ENCODE results near the gene GRIK4. TPM values are rescaled to one million over a fixed set of nuclear protein-coding genes. Genes with fewer than 3 reads are reported as not detected.

GRIK4 gene
- total RNA-seq, 3 donors from 2014 or later (not counting 1 experiment from before 2014, with no cell fraction given): 2.2 to 32.3 (median 21.9) TPM

GRCh38 chr11:120811199-120811598 is 299.7 kb downstream of the GRIK4 start:
- Mint-ChIP-seq H3K9me3 (no peaks in the 10 kb centered on the region), H3K4me1 (peaks cover 52 to 92% of the 10 kb centered on the region in 2 donors), H3K4me3 (peak overlapping the region; percentile 41), H3K27me3 (ENCODE audit: low read depth in 2 of 2) (no peaks in the 10 kb centered on the region), H3K36me3 (no peaks in the 10 kb centered on the region), H3K27ac (peak overlapping the region in 1 of 2 donors; percentile 88)
- Histone ChIP-seq H3K4me3 (ENCODE audit: low read length) (no peak overlapping the region), H3K36me3 (ENCODE audit: control insufficient read depth, insufficient read depth, low read length) (no peaks in the 10 kb centered on the region), H3K27me3 (ENCODE audit: control insufficient read depth, insufficient read depth, low read length) (peaks cover 3% of the 10 kb centered on the region), H3K9me3 (ENCODE audit: control insufficient read depth, insufficient read depth, low read length) (no peaks in the 10 kb centered on the region), H3K27ac (ENCODE audit: low read length) (no peak overlapping the region), H3K4me1 (ENCODE audit: control insufficient read depth, insufficient read depth, low read length) (peaks cover 34% of the 10 kb centered on the region)
- DNase-seq: no peak
- 50% methylated on average over 1 of the region's 5 CpGs for whole genome bisulfite sequencing (ENCODE audit: insufficient coverage)
- no peak for TF ChIP-seq CTCF (IDR thresholded peaks at IDR 0.05)
- peak in 2 of 3 donors; percentile 57 to 62 for ATAC-seq
- intact Hi-C loops (cut with micrococcal nuclease): no loop called here

GRCh38 chr11:120811731-120812130 is 300.2 kb downstream of the GRIK4 start:
- Mint-ChIP-seq H3K27ac (peak overlapping the region in 1 of 2 donors; percentile 88), H3K27me3 (ENCODE audit: low read depth in 2 of 2) (no peaks in the 10 kb centered on the region), H3K9me3 (no peaks in the 10 kb centered on the region), H3K4me3 (no peak overlapping the region), H3K4me1 (peaks cover 49 to 90% of the 10 kb centered on the region in 2 donors), H3K36me3 (no peaks in the 10 kb centered on the region)
- Histone ChIP-seq H3K27me3 (ENCODE audit: control insufficient read depth, insufficient read depth, low read length) (peaks cover 3% of the 10 kb centered on the region), H3K9me3 (ENCODE audit: control insufficient read depth, insufficient read depth, low read length) (no peaks in the 10 kb centered on the region), H3K4me3 (ENCODE audit: low read length) (no peak overlapping the region), H3K36me3 (ENCODE audit: control insufficient read depth, insufficient read depth, low read length) (no peaks in the 10 kb centered on the region), H3K4me1 (ENCODE audit: control insufficient read depth, insufficient read depth, low read length) (peaks cover 29% of the 10 kb centered on the region), H3K27ac (ENCODE audit: low read length) (peak overlapping the region; percentile 3)
- WGBS (ENCODE audit: insufficient coverage): 83% methylated on average over 5 of the region's 5 CpGs
- no peak for TF ChIP-seq CTCF (IDR thresholded peaks at IDR 0.05)
- intact Hi-C loops (cut with micrococcal nuclease): no loop called here
- DNase-seq: no peak
- no peak for ATAC-seq

GRCh38 chr11:120814531-120815318 is 303.2 kb downstream of the GRIK4 start:
- H3K9me3 Mint-ChIP-seq: no peaks in the 10 kb centered on the region
- no peak overlapping the region for H3K4me3 Mint-ChIP-seq
- intact Hi-C loops (cut with micrococcal nuclease): no loop called here
- DNase-seq: no peak
- 82% methylated on average over 21 of the region's 21 CpGs for WGBS (ENCODE audit: insufficient coverage)
- H3K27me3 Mint-ChIP-seq (ENCODE audit: low read depth in 2 of 2): peaks cover 5 to 9% of the 10 kb centered on the region in 2 donors
- no peaks in the 10 kb centered on the region for H3K9me3 ChIP-seq (ENCODE audit: control insufficient read depth, insufficient read depth, low read length)
- no peak overlapping the region for H3K4me3 ChIP-seq (ENCODE audit: low read length)
- H3K36me3 ChIP-seq (ENCODE audit: control insufficient read depth, insufficient read depth, low read length): no peaks in the 10 kb centered on the region
- no peaks in the 10 kb centered on the region for H3K27me3 ChIP-seq (ENCODE audit: control insufficient read depth, insufficient read depth, low read length)
- no peak for TF ChIP-seq CTCF (IDR thresholded peaks at IDR 0.05)
- no peak for ATAC-seq
- H3K4me1 Mint-ChIP-seq: peaks cover 55 to 94% of the 10 kb centered on the region in 2 donors
- no peak overlapping the region for H3K27ac Mint-ChIP-seq
- no peak overlapping the region for H3K27ac ChIP-seq (ENCODE audit: low read length)
- no peaks in the 10 kb centered on the region for H3K36me3 Mint-ChIP-seq
- peaks cover 6% of the 10 kb centered on the region for H3K4me1 ChIP-seq (ENCODE audit: control insufficient read depth, insufficient read depth, low read length)

All from natural killer cell (primary cell).